ENCODE results near the gene QDPR.

Gene QDPR

GRCh38 chr4:17528551-17529165 lies 16.8 kb upstream of the QDPR start:
- DNase-seq (ENCODE audit: low read depth in 2 of 2) = no peak

DNA sequence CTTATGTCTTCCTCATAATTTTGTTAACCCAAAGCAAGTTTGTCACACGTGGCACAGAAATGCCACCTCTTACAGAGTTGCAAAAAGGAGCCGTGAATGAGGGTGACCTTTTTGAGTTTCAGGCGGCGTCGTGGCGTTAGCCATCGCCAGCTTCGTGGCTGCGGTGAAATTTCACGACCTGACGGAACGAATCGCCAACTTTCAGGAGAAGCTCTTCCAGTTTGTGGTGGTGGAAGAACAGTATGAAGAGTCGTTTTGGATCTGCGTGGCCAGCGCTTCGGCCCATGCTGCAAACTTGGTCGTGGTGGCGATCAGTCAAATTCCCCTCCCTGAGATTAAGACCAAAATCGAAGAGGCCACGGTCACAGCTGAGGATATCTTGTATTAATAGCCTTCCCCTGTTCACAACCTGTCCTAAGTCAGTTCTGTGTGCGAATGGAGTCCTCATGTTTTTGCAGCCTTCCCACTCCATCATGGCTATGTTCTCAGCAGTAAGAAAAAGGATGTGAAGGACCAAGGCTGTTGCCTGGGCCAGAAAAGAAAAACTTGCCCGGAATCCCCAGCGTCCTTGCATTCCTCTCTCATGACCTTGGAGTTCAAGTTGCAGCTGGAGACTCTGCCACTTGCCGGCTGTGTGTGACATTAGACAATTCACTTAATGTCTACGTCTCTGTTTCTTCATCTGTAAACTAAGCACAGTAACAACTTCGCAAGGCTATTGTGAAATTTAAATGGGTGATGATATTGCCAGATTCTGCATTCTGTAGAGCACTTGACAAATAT lies 15.0 kb upstream of the QDPR start:
- no peak for DNase-seq (ENCODE audit: low read depth in 2 of 2)

GRCh38 chr4:17523662-17524061 lies 11.8 kb upstream of the QDPR start:
- no peak for DNase-seq (ENCODE audit: low read depth in 2 of 2)

DNA sequence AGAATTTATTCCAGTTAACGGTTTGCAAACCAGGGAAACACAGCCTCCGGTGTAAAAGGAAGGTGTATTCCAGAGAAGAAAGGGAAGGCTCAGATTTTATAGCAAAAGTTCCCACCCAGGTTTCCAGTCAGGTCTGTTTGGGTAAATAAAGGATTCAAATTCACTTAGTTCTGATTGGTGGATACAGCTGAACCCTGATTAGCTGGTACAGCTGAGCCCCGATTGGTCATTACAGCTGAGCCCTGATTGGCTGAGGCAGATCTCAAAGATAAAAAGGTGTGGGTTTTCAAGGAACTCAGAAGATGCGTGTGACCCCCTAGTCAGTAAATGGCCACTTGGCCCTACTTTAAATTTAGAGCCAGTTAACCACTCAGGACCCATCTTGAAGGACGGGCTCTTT lies 9.7 kb upstream of the QDPR start:
- DNase-seq (ENCODE audit: low read depth in 2 of 2) = no peak

DNA sequence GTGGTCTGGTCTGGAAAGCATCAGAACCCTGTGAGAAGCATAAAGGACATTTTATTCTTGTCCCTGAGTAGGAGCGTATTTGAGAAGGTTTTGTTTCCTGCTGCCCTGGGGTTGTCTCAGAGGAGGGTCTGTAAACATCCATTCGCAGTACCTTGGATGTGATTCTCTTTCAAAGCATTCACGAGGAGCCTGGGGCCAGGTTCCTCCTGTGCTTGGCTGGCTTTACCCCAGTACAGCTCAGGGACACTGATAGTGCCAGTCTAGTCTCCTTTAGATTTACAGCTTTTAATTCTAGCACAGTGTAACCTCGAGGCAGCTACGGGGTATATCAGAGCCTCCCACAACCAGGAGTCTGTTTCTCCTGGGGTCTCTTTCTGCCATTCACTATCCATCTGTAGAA lies 5.8 kb upstream of the QDPR start:
- DNase-seq (ENCODE audit: low read depth in 2 of 2) = no peak

DNA sequence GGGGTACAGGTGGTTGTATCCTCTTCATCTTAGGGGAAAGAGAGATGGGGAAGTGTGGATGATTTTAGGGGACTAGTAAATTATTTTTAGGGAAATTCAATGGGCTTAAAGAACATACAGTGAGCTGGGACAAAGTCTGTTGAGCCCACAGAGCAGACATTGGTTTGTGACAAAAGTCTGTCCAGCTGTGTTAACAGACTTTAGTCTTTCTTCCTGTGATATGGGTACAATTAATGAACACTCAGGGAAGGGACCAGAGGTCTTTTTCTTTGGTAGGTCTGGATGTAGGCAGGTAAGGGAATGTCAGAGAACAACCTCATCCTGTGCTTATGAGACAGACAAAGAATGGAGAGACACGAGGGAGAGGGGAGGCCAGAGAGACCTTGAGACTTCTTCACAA lies 5.1 kb upstream of the QDPR start:
- DNase-seq (ENCODE audit: low read depth in 2 of 2) = no peak

GRCh38 chr4:17515445-17516407 lies 3.8 kb upstream of the QDPR start:
- no peak for DNase-seq (ENCODE audit: low read depth in 2 of 2)

- DNase-seq (ENCODE audit: low read depth in 2 of 2) = no peak
Measured at GRCh38 chr4:17514865-17515264, 3.0 kb upstream of the QDPR start, which contains the start of gene CLRN2. Gene CLRN2, plus strand, starts transcription at chr4:17515165. Its CDS starts 102 bp downstream, at chr4:17515267.

DNA sequence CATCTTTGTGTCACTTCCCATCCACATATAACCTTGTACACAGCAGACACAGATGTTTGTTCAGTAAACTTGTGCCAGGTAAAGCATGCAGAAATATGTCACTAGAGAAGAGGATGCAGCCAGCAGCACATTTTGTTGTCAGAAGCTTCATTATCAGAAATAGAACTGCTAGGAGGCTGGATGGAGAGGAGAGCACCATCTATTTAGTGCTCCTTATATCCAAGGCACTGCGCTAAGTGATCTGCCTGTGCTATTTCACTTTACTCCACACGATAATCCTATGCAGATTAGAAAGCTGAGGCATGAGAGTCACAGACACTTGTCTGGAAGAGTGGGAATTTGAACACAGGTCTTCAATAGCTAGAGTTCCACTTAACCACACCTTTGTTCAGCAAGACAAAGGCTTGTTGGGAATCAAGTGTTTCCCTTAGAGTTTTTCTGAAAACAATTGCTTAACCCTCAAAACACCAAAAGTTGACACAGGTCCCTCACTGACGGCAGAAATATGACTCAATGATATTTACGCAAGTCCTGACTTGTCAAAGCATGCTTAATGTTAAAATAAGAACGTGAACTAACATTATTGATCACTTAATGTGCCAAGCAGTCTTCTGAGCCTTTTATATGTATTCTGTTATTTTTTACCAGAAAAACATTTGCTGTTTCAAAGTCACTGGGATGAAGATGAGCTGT lies 1.2 kb upstream of the QDPR start:
- DNase-seq (ENCODE audit: low read depth in 2 of 2) = no peak

GRCh38 chr4:17511509-17511949 lies 361 bp downstream of the QDPR start:
- DNase-seq (ENCODE audit: low read depth in 2 of 2) = peak in 1 of 2 donors; percentile 16

DNA sequence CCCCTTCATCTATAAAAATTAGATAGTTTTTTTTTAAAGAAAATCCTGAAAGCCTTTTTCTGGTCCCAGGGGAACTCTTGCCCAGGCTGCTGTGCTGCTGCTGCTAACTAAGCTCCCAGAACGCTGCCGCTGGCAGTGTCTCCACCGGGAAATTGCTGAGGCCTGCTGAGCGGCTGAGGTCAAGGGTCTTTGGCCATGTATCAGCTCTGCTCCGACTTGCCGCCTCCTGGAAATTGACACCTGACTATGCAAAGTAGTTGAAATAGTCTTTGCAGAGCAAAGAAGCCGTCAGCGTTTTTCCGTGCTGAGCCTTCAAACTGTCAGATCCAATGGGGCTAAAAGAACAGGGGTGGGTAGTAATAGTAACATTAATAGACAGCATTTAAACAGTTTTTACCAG lies 839 bp downstream of the QDPR start:
- DNase-seq (ENCODE audit: low read depth in 2 of 2) = no peak

DNA sequence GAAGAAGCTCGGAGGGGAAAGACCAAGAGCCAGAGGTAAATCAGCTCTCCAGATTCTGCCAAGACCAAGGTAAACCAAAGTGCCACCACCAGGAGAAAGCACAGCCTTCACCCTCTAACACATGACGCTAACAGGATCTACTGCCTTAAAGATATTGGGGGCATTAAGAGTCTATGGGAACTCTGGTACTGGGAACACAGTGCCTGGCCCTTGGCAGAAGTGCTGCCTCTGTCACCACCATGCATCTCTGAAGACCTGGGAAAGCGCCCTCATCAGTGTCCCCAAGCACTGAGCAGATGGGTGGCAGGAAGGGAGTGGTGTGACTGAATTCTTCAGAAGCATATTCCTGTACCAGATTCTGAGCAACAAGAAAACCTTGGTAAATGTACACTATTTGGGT lies 1.3 kb downstream of the QDPR start:
- no peak for DNase-seq (ENCODE audit: low read depth in 2 of 2)

DNA sequence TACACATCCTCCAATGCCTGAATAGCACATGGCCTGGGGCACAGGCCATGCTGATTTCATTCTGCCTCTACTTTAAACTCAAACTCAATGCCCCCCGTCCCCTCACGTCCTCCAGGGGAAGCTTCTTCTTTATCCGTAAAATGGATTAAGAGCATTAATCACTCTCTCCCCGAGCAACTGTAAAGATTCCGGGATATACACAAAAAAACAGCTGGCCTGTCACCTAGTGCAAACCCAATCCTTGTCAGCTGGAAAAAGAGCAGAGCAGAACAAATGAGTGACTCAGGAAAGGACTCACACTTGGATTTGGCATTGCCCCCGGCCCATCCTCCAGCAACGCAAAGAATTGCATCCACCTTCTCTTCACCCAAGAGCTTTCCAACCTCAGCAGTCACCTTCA lies 7.8 kb downstream of the QDPR start:
- DNase-seq (ENCODE audit: low read depth in 2 of 2) = no peak

DNA sequence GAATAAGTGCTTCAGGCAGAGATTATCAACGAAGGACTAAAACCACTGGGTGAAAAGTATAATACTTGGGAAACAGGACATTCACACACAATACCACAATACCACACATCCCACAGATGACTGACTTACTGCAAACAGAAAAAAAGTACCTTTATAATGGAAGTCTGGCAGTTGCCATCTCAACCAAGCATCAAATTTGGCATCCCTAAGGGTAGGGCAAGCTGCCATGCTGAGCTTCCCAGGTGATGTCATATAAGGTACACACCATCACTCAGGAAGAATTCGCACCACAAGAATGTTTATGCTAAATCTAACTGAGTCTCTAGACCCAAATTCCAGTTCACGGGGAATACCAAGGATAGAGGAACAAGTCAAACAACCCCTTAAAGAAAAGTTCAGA lies 9.1 kb downstream of the QDPR start:
- no peak for DNase-seq (ENCODE audit: low read depth in 2 of 2)

- no peak for DNase-seq (ENCODE audit: low read depth in 2 of 2)
Measured at GRCh38 chr4:17500574-17500973, 11.3 kb downstream of the QDPR start.

DNA sequence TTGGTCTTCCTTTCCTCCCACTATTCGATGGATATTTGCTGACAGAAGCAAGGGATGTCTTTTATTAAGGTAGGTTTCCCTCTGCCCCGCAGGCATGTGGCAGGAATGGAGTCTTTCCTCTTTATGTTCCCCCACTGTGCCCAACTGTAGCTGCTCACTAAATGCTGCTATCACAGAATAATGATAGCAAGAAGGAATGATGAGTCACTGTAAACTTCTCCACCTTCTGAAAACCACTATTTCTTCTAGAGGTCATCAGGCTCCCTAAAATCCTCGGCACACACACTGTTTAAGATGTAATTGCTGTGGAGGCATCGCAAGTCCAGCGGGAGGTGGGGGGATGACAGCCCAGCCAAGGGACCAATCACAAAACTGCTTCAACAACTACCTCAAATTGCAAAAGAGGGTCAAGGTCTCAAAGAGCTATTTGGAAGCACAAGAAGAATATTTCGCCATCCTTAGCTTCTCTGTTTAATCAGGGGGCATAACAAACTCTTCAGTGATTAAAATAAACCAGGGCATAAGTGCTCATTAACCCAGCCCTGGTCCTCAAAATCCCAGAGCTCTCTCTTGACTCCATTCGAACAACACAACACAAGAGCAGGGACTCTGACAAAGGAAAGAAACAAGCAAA lies 13.9 kb downstream of the QDPR start:
- DNase-seq (ENCODE audit: low read depth in 2 of 2) = no peak

DNA sequence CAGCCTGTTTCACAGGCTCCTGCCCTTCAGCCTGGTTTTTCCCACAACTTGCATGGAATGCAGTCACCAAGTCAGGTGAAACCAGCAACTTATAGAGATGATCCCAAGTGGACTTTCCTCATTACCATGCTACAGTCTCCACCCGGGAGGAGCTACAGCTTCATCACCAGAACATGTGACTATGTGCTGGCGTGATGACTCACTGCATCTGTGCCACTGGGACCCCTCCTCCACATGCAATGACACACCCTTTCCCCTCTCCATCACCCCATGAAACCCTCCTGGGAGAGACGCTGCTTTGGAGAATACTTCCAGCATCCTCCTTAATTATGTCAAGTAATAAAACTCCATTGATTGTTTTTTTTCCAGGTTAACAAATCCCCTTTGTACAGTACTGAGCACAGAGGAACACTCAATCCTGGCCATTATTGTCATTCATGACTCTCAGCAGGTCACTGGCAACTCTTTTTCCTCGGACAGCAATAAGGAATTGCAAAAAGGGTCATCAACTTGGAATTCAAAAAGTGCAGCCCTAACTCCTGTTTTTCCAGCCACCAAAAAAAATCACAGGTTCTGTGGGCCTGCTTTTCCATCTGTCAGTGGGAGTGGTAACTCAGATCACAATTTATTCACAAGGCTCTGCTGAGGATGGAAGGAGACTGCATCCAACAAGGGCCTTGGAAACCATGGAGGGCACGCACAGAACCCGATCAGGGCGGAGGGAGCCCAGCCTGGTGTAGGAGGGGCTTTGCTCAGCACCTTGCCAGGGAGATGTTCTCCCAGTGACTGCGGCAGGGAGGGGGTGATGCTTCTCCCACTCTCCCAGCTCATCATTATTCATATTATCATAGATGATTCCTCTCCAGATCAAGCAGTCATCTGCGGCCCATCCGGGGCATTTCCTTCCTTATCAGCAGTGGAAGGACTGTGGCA lies 17.4 kb downstream of the QDPR start:
- no peak for DNase-seq (ENCODE audit: low read depth in 2 of 2)

- DNase-seq (ENCODE audit: low read depth in 2 of 2) = no peak
Measured at GRCh38 chr4:17493619-17494018, 18.3 kb downstream of the QDPR start.

DNA sequence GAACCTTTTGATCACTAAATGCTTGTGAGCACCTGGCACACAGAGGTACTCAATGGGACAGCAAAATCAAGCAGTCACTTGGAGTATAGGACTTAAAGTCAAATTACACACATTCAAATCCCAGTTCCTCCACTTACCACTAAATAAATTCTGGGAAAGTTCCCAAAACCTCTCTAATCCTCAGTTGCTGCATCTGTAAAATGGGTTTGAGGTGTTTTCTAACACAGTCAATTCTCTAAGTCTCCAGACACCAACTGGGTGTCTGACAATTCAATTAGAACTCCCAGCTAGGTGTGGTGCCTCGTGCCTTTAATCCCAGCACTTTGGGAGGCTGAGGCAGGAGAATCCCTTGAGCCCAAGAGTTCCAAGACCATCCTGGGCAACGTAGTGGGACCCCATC lies 19.0 kb downstream of the QDPR start:
- no peak for DNase-seq (ENCODE audit: low read depth in 2 of 2)
